GM19025 (cell line): ENCODE measurements around the gene AP2B1.
"Not testable (repeated sequence)": the region's sequence is repeated elsewhere in the genome, so short reads cannot be mapped to it uniquely, and the experiment has no call there.

Experiments
- ATAC-seq: cut with Tn5 transposase; IDR thresholded peaks from one replicate; pipeline ENCODE4 v1.9.1; 2021; ENCODE audit warnings: mild to moderate bottlenecking, low read depth, moderate library complexity; ENCODE audit not compliant: unreplicated experiment

Gene AP2B1

DNA sequence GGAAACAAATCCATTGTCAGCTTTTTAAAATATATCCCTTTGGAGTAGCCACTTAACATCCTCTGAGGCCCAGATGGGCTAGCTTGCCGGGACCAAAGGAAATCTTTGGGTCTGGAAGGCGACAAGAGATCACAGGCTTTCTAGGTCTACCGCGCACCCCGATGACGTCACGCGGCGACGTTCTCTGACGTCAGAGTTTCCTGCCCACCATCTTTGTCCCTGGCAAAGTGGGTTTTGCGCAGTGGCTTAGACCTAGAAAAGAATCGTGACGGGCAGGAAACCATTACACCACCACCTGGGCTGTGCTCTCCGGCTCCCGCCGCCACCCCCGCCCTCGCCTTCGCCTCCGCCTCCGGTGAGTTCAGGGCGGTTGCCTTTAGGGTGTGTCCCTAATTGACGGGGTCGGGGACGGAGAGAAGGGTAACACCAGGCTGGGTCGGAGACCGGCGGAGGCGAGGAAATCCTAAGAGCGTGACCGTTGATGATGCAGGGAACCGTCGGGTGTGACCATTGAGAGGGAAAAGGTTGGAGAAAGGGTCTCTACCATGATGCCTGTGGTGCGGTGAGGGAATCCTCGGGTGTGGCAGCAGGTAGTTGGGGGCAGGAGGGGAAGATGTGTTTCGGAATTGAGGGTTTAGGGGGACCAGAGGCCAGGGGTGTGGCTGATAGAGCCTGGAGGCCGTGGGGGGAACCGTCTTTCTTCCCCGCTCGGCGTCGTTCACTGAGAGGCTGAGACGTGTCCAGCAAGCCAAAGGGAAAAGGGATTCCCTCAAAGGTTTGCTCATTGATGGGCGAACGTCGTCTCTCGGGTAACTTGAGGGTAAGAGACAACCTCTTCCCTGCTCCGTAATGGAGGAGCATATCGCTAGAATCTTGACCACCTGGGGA lies at the start of gene AP2B1:
AP2B1 (plus strand) TSS at position 249 of the 888 bp plus-strand sequence. CDS start 6,709 bp downstream, outside the sequence.
- ATAC-seq, result peak; percentile 83

DNA sequence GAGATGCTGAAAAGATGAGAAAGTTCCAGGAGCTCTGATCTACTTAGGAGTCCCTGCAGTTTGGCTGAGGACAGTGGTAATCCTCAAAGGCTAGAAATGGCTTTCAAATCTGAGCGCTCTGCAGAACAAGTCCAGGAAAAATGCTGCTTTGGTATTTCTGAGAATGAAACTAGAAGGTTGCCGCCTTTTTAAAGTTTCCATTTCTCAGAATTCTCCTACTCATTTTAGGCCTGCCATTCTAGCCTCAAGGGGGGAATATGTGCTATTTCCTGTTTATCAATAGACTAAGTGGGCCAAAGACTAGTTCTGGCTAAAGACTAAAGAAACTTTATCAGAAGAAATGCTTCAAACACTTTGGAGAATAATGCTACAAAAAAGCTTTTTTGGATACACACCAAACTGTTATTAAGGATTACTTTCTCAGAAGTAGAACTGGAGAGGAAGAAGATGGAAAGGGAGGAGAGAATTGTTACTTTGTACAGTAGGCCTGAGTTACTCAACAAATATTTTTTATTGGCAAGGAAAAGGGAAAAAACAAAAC lies 49.5 kb upstream of the AP2B1 start, which contains the start of gene SLFN12L:
SLFN12L (minus strand) TSS at position 78 of the 541 bp plus-strand sequence. CDS start 15,314 bp downstream, outside the sequence.
- no peak for ATAC-seq

DNA sequence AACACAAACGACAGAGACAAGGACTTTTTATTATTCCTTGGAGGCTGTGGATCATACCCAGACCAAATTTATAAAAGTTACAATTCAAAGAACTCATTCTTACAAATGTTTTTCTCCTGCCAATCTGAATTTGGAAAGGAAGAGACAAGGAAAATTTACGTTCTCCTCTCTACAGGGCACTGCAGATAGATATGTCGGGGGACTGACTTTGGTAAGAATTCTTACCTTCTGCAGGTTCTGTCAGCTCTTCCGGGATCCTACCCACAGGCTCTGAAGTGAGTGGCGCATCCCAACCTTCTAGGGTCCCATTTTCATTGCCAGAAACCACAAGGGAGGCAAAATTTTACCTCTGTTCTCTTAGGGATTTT lies 47.5 kb upstream of the AP2B1 start:
- ATAC-seq, result no peak

DNA sequence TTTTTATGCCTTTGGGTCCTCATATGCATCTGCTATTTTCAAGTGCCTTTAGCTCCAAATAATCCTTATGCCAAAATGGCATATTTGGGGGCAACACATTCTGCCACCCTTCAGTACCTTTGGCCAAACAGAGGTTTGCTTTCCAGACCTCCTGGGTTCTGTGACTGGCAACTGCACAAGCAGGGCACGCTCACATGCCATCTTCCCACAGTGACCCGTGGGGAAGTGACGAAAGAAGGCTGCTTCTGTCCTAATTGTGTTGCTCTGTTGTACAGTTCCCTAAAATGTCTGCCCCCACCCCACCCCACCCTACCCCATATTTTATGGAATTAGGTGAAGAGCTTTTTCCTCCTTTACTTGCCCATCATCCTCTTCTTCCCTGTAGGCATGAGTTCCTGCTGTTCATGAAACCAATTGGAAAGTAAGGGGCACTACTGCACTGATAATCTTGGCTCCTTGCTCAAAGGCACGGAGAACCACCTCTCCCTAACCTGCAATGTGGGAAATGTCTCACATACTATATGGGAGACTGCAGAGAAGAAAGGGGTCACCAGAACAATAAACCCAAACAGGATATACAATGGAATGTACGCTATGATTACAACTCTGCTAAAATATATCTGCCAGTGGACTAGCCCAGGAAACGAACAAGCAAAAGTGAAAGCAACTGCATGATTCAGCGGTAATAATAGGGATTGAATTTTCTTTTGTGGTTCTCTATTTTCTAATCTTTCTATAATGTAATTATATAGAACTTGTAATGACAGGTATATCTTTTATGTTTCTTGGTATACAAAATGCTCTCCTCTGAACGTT lies 46.3 kb upstream of the AP2B1 start:
- no peak for ATAC-seq

DNA sequence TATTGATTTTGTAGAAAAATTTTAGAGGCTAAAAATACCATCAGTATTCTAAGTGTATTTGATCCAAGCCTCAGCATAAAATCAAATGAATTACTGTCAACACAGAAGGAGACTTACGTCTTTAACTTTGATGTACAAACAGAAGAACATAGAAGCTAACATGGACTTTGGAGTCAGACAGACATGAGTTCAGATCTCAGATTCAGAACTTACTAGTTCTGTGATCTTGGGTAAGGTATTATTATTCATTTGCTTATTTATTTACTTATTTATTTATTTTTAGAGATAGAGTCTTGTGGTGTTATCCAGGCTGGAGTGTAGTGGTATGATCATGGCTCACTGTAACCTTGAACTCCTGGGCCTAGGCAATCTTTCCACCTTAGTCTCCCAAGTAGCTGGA lies 45.7 kb upstream of the AP2B1 start:
- ATAC-seq, result no peak

DNA sequence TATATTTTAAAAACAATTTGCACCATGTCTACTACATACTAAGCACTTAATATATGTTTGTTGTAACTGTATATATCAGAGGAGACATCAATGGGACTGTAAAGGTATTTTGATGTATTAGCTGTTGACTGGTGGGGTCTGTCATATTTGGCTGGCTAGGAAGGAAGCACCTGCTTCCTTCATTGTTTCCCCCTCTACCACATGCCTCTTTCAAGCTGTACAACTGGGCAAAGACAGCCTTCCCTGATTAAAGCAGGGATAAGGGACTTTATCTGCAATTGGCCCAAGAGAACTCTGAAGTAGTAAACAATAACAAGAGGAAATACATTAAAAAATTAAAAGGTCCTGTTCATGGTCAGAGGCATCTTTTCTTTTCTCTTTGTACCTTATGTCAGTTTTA lies 44.1 kb upstream of the AP2B1 start:
- no peak for ATAC-seq

DNA sequence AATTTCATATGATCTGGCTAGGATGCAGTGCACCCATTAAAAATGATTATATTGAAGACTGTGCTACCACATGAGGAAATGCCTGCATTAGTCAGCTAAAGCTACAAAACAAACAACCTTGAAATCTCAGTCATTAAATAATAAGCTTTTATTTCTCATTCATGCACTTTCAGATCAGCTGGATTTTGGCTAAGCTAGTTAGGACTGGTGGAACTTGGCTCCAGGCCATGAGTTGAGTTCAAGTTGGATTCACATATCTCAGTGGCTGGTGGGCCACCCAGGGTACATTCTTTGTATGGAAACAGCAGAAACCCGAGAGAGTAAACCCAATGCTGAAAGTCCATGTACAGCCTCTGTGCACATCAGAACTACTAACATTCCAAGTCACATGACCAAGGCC lies 43.3 kb upstream of the AP2B1 start:
- no peak for ATAC-seq

DNA sequence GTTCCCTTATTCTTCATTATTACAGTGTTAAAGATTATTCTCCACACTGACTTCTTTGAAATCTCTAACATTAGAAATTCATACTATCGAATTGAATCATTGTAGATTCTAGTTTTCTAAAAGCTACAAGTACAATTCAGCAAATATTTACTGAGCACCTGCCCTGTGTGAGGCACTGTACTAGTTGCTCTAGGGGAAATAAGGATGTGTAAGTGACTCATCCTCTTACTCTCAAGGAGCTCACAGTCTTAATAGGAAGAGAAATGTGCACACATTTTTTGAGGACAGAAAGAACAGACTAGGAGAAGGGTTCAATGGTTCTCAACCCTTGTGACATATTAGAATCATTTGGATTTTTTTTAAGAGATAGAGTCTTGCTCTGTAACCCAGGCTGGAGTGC lies 42.0 kb upstream of the AP2B1 start:
- ATAC-seq, result no peak

DNA sequence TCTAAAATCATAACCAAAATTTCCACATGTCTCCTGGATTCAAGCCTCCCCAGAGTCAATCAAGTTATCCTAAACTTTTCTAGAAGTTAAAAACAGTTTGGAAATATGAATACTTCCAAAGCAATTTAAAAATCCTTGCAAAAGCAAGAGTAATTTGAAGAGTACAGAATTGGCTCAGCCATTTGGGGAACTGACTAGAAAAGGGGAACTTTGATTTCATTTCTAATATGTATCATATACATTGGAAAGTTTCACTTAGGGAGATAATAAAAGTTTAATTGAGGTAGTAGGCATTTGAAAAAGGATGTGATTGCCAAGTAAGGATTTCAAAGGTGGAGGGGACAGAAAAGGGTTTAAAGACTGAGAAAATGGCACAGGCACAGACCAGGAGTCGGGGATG lies 40.6 kb upstream of the AP2B1 start:
- no peak for ATAC-seq

DNA sequence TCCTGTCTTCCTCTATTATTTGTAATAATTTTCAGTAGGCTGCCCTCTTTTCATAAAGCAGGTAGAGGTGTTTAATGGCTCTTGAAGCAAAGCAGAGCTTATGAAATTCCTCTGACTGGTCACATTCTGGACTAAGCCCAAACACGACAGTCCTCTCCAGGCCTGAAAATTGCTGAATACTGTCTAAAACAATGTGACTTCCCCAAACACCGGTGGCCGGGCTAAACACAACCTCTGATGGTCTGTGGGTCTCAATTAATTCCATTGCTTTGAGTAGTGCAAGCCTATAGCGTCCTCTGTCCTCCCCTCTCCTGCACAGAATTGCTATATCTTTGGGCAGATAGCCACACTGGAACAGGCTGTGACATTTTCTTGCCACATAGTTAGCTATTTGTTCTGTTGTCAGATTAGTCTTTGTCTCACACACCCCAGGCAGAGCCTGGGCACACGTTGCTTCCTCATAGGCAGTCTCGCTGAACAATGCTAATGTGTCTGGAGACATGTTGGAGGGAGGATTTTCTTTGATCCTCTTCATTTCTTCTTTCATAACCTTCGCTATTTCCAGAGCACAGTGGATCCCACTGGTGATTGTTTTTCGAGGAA lies 38.8 kb upstream of the AP2B1 start:
- no peak for ATAC-seq

DNA sequence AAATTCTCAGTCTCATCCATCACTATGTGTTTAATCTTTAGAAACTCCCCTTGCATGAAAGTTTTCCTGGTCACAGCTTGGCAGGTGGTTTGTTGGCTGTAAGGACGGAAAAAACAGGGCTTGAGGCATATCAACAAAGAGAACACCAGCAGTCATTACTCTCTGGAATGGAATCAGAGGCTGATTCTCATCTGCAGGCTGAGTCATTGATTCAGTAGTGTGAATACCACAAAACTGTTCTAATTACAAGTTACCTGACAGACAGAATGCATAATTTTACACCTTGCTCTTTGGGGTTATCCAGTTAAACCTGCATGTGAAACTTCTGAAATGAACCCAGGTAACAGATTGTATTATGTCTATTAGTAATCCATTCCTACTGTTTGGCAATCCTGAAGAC lies 38.1 kb upstream of the AP2B1 start:
- no peak for ATAC-seq

DNA sequence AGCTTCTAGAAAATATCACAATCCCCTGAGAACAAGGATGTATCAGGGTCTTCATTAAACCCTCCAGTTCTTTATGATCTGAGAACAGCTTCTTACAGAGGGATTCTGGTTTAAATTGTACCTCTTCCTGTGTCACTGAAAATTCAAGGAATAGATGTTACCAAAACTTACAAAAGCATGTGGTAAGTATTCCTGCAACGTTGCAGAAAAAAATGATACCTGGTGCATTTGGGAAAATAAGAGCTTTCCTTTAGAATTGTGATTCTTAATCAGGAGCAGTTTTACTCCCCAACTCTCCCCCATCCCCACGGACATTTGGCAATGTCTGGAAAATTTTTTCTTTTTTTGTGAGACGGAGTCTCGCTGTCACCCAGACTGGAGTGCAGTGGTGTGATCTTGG lies 33.8 kb upstream of the AP2B1 start:
- no peak for ATAC-seq

DNA sequence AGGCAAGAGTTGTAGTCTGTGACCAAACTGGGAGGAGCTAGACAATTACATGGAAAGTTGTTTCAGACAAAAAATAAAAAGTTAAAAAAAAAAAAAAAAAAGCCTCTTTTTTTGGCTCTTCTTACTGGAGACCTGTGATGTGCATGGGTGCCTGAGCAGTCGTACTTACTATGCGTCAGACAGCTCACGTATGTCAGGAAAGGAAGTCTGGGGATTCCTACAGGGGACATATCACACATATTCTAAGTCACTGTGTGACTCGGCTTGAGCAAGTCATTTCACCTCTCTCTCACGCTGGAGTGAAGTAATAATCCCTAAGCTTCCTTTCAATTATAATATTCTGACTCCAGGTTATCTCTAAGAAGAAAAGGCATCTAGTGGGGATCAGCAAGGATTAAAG lies 32.5 kb upstream of the AP2B1 start:
- ATAC-seq, result no peak

DNA sequence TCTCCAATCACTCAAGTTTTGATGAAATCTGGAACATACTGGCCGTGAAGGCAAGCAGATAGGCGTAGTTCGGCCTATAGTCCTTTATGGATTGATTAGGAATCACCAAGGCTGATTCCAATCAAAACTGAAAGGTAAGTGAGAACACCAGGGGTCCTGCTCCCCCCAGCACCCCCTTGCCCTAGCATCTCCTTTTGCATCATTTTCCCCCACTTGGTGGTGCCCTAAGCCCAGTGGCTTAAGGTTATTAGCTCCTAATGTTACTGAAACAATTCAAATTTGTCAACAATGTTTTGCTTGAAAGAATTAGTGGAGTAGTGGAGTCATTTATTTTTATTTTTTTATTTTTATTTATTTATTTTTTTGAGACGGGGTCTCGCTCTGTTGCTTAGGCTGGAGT lies 31.4 kb upstream of the AP2B1 start:
- no peak for ATAC-seq

DNA sequence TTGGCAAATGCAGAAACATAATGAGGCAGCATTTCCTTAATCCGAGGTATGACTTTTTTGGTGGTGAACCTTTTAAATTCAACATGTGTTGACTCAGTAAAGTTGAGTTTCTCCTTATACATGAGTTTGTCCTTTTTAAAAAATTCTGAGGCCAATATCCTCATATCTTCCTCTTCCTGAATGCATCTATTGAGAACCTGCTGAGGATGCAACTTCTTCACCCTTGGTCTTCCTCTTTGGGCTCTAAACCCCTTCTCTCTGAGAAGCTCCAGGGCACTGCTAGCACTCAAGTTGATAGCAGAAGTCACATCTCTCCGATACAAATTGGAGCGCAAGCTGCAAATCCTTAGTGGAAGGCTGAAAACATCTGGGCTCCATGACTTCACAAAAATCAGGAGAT lies 29.8 kb upstream of the AP2B1 start:
- no peak for ATAC-seq

DNA sequence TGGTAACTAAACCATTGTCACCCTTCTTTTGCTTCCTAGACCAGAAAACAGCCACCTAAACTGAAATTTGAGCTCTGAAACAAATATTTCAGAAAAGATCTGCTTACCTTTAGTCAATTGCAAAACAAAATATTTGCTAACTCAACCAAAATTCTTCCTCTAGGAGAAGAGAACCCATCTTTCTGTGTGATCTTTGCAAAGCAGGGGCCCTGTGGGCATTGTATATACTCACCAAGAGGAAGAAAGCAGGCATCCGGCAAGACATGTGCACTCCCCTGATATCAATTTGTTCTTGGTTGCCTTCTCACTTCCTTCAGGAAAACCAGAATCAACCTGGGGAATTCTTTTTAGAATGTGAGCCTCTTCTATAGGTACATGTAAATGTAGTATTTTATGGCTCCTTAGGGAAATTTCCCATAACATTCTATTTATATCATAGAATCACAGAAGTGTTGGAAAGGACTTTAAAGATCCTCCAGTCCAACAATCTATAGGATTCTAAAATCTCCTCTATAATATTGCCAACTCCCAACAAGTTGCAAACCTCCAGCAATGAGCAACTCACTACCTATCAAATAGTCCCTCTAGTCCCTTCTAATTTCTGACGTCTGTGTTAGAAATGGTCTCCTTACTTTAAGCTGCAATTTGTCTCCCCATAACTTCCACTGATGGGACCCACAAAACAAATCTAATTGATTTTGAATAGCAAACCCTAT lies 27.5 kb upstream of the AP2B1 start:
- ATAC-seq, result no peak

DNA sequence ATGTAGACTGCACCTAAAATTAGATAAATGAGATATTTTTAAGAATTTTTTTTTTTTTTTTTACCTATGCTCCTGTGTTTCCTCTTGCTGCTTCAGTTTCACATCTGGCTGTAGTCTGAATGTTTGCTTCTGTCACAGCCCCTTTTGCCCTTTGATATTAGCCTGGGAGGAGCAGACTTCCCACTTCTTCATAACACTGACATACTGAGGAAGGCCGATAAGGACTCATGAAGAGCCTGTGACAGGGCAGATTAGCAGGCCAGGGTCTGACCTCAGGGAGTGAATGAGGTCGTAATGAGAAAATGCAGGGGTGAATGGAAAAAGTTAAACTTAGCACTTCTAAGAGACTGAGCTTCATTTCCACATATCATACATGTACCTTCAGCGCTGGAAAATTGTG lies 26.4 kb upstream of the AP2B1 start, which contains the start of gene SLFN14:
SLFN14 (minus strand) TSS at position 117 of the 400 bp plus-strand sequence. CDS start 2,757 bp downstream, outside the sequence.
- ATAC-seq, result no peak

DNA sequence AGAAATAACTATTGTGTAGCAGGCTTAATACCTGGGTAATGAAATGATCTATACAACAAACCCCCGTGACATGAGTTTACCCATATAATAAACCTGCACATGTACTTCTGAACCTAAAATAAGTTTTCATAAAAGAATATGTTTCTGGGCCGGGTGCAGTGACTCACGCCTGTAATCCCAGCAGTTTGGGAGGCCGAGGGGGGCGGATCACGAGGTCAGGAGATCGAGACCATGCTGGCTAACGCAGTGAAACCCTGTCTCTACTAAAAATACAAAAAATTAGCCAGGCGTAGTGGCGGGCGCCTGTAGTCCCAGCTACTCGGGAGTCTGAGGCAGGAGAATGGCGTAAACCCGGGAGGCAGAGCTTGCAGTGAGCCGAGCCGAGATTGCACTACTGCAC lies 23.9 kb upstream of the AP2B1 start:
- not testable (repeated sequence) for ATAC-seq

DNA sequence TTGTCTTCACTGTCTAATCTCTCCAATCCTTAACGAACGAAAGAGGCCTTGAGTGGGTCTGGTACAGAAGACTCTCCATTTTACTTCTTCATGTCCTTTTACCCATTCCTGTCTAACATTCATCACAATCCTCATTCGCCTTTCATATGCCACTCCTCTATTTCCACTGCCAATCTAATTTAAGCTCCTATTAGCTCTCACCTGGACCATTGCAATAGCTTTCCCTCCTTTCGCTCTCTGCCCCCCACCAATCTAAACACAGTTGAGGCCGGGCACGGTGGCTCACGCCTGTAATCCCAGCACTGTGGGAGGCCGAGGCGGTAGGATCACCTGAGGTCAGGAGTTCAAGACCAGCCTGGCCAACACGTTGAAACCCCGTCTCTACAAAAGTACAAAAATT lies 20.2 kb upstream of the AP2B1 start:
- no peak for ATAC-seq

DNA sequence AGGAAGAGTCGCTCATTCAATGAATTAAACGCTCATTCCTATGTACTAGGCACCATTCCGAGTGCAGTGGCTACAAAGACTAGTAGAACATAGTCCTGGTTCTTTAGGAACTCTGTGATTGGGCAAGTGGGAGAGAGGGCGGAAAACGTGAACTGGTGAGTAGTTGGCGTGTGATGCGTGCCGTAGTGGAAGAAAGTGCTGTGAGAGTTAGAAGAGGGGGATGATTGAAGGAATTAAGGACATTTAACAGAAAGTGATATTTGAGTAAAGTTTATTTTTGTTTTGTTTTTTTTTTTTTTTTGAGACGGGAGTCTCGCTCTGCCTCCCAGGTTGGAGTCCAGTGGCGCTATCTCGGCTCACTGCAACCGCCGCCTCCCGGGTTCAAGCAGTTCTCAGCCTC lies 18.6 kb upstream of the AP2B1 start:
- no peak for ATAC-seq
